Spinal cord (tissue), 10 donors: ENCODE measurements around the gene SLC49A3. TPM values are rescaled to one million over a fixed set of nuclear protein-coding genes. Genes with fewer than 3 reads are reported as not detected.
"Not testable (repeated sequence)": the region's sequence is repeated elsewhere in the genome, so short reads cannot be mapped to it uniquely, and the experiment has no call there.

Experiments
- DNase-seq, 6 donors: peaks; one replicate each; pipeline versions ENCODE4 v3.0.0 to v3.0.0-alpha.2; 2013 to 2015; ENCODE audit warnings: low spot score in 6 of 6, low read depth in 4 of 6
- H3K27ac ChIP-seq: one replicate; pipeline ENCODE4 v1.5.1; 2013; ENCODE audit warnings: low read depth, low read length, control low read depth
- H3K27me3 ChIP-seq: one replicate; pipeline ENCODE4 v1.6.1; 2013; ENCODE audit warnings: low read length; ENCODE audit not compliant: control insufficient read depth, insufficient read depth
- H3K36me3 ChIP-seq: one replicate; pipeline ENCODE4 v1.6.1; 2013; ENCODE audit warnings: low read length; ENCODE audit not compliant: control insufficient read depth, insufficient read depth
- H3K4me1 ChIP-seq: one replicate; pipeline ENCODE4 v1.6.1; 2013; ENCODE audit warnings: low read length; ENCODE audit not compliant: control insufficient read depth, insufficient read depth
- H3K4me3 ChIP-seq: one replicate; pipeline ENCODE4 v1.5.1; 2013; ENCODE audit warnings: low read depth, low read length, control low read depth
- H3K9me3 ChIP-seq: one replicate; pipeline ENCODE4 v1.6.1; 2013; ENCODE audit warnings: low read length; ENCODE audit not compliant: control insufficient read depth, insufficient read depth
- WGBS: methylation state at CpG from one replicate; pipeline ENCODE4 v1.1.5; 2013; ENCODE audit warnings: missing lambda C conversion rate; ENCODE audit not compliant: insufficient coverage; 5-methylcytosine and 5-hydroxymethylcytosine counted together
- polyA plus RNA-seq, 2 donors: library from polyadenylated mRNA; unstranded; fragments of 120-200 nt; gene quantifications; one replicate each; pipeline ENCODE4 v1.2.1, GENCODE V29; 2013; ENCODE audit not compliant: insufficient read length in 2 of 2
- total RNA-seq, 2 donors: library from RNA; depleted of rRNA in 1 of 2; stranded (reverse); fragments of 120-200 nt in 1 of 2; fragments of >200 nt in 1 of 2; gene quantifications; one replicate each; pipeline versions ENCODE4 v1.2.3 to v1.2.4, GENCODE V29; 2013 to 2014
- donor health status: healthy.

Gene SLC49A3
- total and polyA plus RNA-seq, 4 donors, result 1.6 to 6.4 (median 3.4) TPM

- no peaks in the 10 kb centered on the region for H3K9me3 ChIP-seq
- no peak for DNase-seq
- peaks cover 30% of the 10 kb centered on the region for H3K4me1 ChIP-seq
- H3K4me3 ChIP-seq, result no peak overlapping the region
- 76% methylated on average over 12 of the region's 18 CpGs for WGBS
- H3K27ac ChIP-seq, result no peak overlapping the region
- H3K27me3 ChIP-seq, result peaks cover 23% of the 10 kb centered on the region
- H3K36me3 ChIP-seq, result peaks cover 3% of the 10 kb centered on the region
These were observed 38.5 kb downstream of the SLC49A3 start for GRCh38 chr4:650461-650860.

GRCh38 chr4:649751-650310 is 39.1 kb downstream of the SLC49A3 start:
- H3K36me3 ChIP-seq, result peaks cover 3% of the 10 kb centered on the region
- H3K27ac ChIP-seq, result no peak overlapping the region
- no peak for DNase-seq
- H3K4me3 ChIP-seq, result no peak overlapping the region
- no peaks in the 10 kb centered on the region for H3K9me3 ChIP-seq
- 89% methylated on average over 12 of the region's 13 CpGs for WGBS
- peaks cover 23% of the 10 kb centered on the region for H3K27me3 ChIP-seq
- H3K4me1 ChIP-seq, result peaks cover 29% of the 10 kb centered on the region

- Histone ChIP-seq H3K4me3 (no peak overlapping the region), H3K9me3 (no peaks in the 10 kb centered on the region), H3K27me3 (peaks cover 23% of the 10 kb centered on the region), H3K36me3 (peaks cover 3% of the 10 kb centered on the region), H3K27ac (no peak overlapping the region), H3K4me1 (peaks cover 29% of the 10 kb centered on the region)
- no peak for DNase-seq
- WGBS, result 88% methylated on average over 7 of the region's 7 CpGs
These were observed 39.7 kb downstream of the SLC49A3 start for GRCh38 chr4:649293-649625.

- Histone ChIP-seq H3K4me1 (peaks cover 29% of the 10 kb centered on the region), H3K36me3 (peaks cover 3% of the 10 kb centered on the region), H3K27ac (no peak overlapping the region), H3K4me3 (no peak overlapping the region), H3K27me3 (peaks cover 23% of the 10 kb centered on the region), H3K9me3 (no peaks in the 10 kb centered on the region)
- DNase-seq, result no peak
- WGBS, result 66% methylated on average over 27 of the region's 28 CpGs
These were observed 40.2 kb downstream of the SLC49A3 start for GRCh38 chr4:648579-649292.

GRCh38 chr4:647481-647880 is 41.5 kb downstream of the SLC49A3 start:
- Histone ChIP-seq H3K36me3 (peaks cover 3% of the 10 kb centered on the region), H3K27me3 (peaks cover 23% of the 10 kb centered on the region), H3K4me3 (no peak overlapping the region), H3K27ac (no peak overlapping the region), H3K4me1 (peaks cover 23% of the 10 kb centered on the region), H3K9me3 (no peaks in the 10 kb centered on the region)
- 67% methylated on average over 9 of the region's 13 CpGs for WGBS
- no peak for DNase-seq

- 50% methylated on average over 32 of the region's 32 CpGs for WGBS
- Histone ChIP-seq H3K36me3 (peaks cover 3% of the 10 kb centered on the region), H3K4me1 (peaks cover 15% of the 10 kb centered on the region), H3K27ac (no peak overlapping the region), H3K4me3 (peak overlapping the region; percentile 18), H3K9me3 (no peaks in the 10 kb centered on the region), H3K27me3 (peaks cover 19% of the 10 kb centered on the region)
- DNase-seq, result peak in 2 of 6 donors; percentile 58 to 62
These were observed 42.5 kb downstream of the SLC49A3 start for GRCh38 chr4:646460-646859.

- H3K27me3 ChIP-seq, DNase-seq, H3K4me3 ChIP-seq, H3K4me1 ChIP-seq, H3K27ac ChIP-seq, H3K9me3 ChIP-seq, H3K36me3 ChIP-seq: not testable (repeated sequence)
- WGBS, result 88% methylated on average over 4 of the region's 6 CpGs
These were observed 46.6 kb downstream of the SLC49A3 start for GRCh38 chr4:642366-642765.

GRCh38 chr4:637536-638280 is 51.2 kb downstream of the SLC49A3 start:
- Histone ChIP-seq H3K27ac (peak overlapping the region; percentile 25), H3K9me3 (no peaks in the 10 kb centered on the region), H3K4me3 (no peak overlapping the region), H3K4me1 (peaks cover 10% of the 10 kb centered on the region), H3K36me3 (peaks cover 3% of the 10 kb centered on the region), H3K27me3 (no peaks in the 10 kb centered on the region)
- DNase-seq, result peak in 5 of 6 donors; percentile 12 to 90 (median 37)
- 44% methylated on average over 26 of the region's 32 CpGs for WGBS

- peaks cover 3% of the 10 kb centered on the region for H3K36me3 ChIP-seq
- H3K4me1 ChIP-seq, result peaks cover 10% of the 10 kb centered on the region
- no peak overlapping the region for H3K4me3 ChIP-seq
- DNase-seq, result no peak
- no peaks in the 10 kb centered on the region for H3K27me3 ChIP-seq
- no peak overlapping the region for H3K27ac ChIP-seq
- no peaks in the 10 kb centered on the region for H3K9me3 ChIP-seq
- WGBS, result 80% methylated on average over 7 of the region's 13 CpGs
These were observed 52.3 kb downstream of the SLC49A3 start for GRCh38 chr4:636628-637159.
